ENCODE data around the gene NPTN.
A peak's percentile ranks its signal among the peaks of the same experiment; 100 is the strongest.
"Not testable (repeated sequence)": the region's sequence is repeated elsewhere in the genome, so short reads cannot be mapped to it uniquely, and the experiment has no call there.

The NPTN gene

DNA sequence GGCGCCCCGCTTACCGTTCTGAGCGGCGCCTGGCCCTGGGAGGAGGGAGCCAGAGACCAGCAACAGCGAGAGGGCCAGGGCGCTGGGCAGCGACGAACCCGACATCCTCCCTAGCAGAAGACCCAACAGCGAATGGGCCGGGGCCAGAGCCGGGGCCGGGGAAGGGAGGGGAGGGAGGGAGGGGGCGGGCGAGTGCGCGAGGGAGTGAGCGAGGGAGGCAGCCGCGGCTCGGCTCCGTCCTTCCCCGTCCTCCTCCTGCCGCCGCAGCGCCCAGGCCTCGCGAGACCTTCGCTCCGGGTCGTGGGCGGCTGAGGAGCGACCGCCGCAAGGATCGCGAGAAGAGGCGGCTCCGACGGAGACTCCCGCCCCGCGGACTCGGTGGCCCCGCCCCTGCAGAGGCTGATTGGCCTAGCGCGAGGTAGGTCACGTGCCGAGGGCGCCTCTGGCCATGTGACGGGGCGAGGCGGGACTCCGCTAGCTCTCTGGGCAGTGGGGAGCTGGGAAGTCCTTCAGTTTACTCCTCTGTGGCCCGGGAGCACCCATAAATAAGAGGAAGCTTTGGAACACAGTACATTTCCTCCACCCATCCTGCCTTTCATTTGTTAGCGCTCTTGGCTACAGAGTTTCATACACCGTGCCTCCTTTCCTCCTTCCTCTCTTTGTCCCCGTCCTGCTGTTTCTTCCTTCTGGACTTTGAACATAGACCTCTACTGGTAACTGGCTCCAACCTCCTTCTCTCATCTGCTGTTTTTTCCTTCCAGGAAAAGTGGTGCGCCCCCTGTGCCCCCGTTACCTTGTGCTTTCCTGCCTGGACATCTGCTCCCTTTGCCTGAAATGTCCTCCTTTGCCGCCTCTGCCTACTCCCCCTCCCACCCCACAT, at the start of gene NPTN:
NPTN (minus strand) TSS at position 279 of the 880 bp plus-strand sequence; CDS start at position 105, 174 bp downstream.
- DNase-seq (ENCODE audit: low spot score), result peak; percentile 97

DNA sequence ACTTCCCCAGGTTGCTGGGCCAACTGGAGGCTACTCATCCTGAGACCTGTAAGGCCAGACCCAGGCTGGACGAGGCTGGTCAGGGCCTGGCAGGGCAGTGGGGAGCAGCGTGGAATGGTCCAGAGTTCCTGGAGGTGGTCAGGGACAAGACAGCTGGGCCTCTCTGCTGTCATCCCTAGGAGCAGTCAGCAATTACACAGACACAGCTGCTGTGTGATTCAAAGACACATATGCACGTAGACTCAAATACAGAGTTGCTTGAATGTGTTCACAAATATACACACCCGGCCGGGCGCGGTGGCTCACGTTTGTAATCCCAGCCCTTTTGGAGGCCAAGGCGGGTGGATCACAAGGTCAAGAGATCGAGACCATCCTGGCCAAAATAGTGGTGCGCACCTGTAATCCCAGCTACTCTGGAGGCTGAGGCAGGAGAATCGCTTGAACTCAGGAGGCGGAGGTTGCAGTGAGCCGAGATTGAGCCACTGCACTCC, 49.5 kb upstream of the NPTN start:
- DNase-seq (ENCODE audit: low spot score), result no peak

DNA sequence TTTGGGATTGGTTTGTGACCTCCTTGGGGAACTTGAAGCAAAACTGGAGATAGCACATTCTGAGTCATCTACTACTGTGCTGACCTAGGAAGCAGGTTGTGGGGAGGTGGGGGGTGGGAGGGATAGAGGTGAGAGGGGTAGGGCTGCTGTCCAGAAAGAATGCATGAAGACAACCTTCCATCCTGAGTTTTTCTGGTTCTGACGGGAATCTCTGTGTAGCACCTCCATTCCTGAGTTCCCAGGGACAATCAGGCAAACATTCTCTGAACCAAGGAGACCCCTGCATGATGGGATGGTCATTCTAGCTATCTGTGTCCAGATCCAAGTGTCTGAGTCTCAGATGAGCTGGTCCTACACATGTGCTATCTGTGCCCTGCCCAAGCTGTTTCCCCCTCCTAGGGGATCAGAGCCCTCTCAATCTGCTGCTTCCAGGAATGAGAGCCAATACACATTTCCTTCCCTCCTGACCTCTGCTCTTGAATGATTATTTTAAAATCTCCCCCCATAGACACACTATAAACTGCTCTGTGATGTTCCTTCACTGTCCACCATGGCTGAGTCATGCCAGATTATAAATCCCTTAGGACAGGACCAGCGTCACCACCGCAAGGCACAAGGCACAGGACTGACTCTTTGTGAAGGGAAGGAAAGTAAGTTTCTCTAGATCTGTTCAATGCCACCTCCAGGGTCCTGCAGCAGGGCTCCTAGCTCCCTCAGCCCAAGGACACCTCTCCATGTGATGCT, 48.8 kb upstream of the NPTN start:
- no peak for DNase-seq (ENCODE audit: low spot score)

DNA sequence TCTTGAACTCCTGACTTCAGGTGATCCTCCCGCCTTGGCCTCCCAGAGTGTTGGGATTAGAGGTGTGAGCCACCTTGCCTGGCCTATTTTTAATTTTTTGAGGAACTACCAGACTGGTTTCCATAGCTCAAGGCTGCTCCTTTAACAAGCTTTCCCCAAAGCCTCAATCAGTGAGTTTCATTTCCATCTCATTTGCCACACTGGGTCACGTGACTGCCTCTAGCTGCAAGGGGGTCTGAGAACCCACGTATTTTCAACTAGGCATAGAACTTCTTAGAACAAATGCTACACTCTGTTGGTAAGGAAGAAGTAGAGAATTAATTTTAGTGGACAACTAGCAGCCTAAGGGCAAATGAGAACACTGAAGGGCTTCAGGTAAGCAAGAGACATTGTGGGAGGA, 47.9 kb upstream of the NPTN start:
- DNase-seq (ENCODE audit: low spot score), result no peak

- no peak for DNase-seq (ENCODE audit: low spot score)
These were observed 47.4 kb upstream of the NPTN start for GRCh38 chr15:73680549-73680948.

DNA sequence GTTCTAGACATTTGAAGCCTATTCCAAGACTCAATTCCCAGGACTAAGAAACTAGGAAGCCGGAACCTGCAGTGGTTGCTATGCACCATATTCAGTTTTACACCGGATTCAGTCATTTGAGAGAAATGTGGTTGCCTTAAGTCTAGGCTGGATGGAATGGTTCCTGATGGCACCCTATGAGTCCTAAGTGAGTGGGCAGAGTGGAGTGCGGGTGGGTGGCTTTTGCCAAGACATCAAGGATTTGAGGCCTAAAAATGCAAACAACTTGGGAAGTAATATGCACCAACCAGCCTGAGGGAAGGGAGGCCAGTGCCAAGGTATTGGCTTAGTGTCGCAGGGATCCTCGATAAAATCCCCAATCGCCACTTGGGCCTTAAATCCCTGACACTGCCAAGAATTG, 46.8 kb upstream of the NPTN start:
- DNase-seq (ENCODE audit: low spot score), result no peak

DNA sequence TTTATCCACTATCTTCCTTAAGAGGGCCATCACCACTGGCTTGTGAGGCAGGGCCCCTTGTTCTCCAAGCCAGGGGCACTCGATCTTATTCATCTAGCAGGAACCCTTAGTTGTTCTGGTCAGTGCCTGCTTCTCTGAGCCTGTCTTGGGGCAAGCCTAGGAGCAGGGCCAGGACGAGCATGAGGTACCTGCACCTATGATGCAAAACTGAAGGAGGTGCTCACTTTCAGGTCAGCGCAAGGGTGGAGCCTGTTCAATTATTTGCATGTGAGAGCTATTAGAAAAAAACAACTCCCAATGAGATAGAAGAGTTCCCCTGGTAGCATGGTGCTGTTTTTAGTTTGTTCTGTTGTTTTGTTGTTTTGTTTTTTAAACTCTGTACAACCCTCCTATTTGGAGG, 46.0 kb upstream of the NPTN start:
- no peak for DNase-seq (ENCODE audit: low spot score)

GRCh38 chr15:73678498-73678897, 45.3 kb upstream of the NPTN start:
- DNase-seq (ENCODE audit: low spot score), result no peak

- DNase-seq (ENCODE audit: low spot score), result no peak
These were observed 44.5 kb upstream of the NPTN start for GRCh38 chr15:73677733-73678132.

- DNase-seq (ENCODE audit: low spot score), result peak; percentile 56
These were observed 44.0 kb upstream of the NPTN start for GRCh38 chr15:73677146-73677607.

DNA sequence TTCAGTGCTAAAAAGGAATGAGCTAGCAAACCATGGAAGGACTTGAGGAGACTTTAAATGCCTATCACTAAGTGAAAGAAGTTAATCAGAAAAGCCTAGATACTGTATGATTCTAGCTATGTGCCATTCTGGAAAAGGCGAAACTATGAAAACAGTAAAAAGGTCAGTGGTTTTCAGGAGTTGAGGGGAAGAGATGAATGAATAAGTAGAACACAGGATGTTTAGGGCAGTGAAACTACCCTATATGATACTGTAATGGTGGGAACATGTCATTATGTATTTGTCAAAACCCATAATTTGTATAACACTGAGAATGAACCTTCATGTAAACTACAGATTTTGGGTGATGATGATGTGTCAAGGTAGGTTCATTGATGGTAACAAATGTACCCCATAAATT, 41.4 kb upstream of the NPTN start:
- no peak for DNase-seq (ENCODE audit: low spot score)

GRCh38 chr15:73660455-73660854, 27.3 kb upstream of the NPTN start:
- DNase-seq (ENCODE audit: low spot score), result no peak

GRCh38 chr15:73658645-73659044, 25.5 kb upstream of the NPTN start:
- no peak for DNase-seq (ENCODE audit: low spot score)

DNA sequence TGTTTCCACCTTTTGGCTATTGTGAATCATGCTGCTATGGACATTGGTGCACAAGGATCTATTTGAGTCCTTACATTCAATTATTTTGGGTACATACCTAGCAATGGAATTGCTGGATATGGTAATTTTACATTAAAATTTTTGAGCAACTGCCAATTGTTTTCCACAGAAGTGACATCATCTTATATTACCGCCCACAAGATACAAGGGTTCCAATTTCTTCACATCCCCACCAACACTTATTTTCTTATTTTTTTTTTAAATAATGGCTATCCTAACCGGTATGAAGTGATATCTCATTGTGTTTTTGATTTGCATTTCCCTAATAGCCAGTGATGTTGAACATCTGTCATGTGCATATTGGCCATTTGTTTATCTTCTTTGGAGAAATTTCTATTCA, 22.5 kb upstream of the NPTN start:
- DNase-seq (ENCODE audit: low spot score), result no peak

DNA sequence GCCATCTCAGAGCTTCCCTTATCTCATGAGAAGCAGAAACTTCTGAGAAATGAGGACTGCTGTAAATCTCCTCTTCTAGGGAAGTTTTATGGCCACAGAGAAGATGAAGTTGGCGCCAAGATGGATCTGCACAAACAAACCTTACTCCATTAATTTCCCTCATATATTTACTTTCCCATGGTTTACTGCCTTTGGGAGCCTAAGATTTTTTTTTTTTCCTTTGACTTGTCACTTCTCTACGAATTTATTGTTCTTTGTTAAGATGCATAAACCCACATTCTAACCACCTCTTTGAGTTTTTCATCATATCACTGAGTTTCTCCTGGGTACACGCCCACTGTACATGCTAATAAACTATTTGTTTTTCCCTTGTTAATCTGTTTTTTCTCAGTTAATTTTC, 21.5 kb upstream of the NPTN start:
- DNase-seq (ENCODE audit: low spot score), result no peak

DNA sequence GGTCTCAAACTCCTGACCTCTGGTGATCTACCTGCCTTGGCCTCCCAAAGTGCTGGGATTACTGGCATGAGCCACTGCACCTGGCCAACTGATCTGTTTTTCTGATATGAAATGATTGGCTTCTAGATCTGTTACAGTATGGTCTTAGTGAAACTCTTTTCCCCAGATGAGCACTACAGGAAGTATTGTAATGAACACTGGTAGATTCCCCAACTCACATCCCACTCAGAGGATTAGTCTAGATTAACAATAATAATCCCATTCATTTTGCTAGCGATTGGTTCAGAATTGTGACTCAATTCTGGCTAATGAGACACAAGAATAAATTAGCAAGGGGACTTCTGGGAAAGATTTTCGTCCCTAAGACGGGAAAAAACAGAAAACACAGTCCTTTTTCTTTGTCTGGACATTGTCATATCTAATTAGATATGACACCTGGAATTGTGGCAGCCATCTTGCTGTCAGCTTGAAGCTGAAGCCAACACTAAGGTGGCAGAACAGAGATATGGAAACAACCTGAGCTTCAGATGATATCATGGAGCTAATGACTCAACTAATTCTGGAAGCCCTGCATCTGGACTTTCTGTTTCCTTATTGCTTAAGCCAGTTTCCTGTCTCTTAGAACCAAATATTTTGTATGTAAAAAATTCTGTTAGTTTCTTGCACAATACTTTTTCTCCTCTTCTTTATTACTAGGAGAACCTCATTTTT, 17.4 kb upstream of the NPTN start:
- no peak for DNase-seq (ENCODE audit: low spot score)

GRCh38 chr15:73648014-73648295, 14.8 kb upstream of the NPTN start:
- DNase-seq (ENCODE audit: low spot score), result no peak

- no peak for DNase-seq (ENCODE audit: low spot score)
These were observed 14.2 kb upstream of the NPTN start for GRCh38 chr15:73647259-73648013.

- DNase-seq (ENCODE audit: low spot score), result not testable (repeated sequence)
These were observed 6.3 kb upstream of the NPTN start for GRCh38 chr15:73639464-73639863.

- DNase-seq (ENCODE audit: low spot score), result no peak
These were observed 4.3 kb upstream of the NPTN start for GRCh38 chr15:73637527-73637926.

DNA sequence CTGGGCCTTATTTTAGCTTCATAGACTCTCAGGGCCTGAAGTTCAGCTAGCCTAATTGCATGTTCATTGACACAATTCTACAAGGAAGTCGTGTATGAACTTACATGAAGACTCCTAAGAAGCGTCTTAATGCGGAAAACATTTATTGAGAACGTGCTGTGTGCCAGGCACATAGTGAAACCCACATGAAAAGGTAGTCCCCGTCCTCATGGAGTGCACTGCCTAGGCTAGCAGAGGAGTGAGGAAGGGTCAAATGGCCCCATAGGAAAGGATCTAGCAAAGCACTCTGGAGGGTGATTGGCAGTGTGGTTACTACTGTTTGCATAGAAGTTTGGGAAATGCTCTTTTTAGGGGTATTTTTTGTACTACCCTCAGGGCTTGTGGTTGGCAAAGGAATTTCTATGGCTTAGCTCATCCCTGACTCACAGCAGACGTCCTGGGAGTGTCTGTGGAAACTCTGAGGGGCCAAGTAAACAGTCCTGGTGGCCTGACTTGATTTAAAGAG, 854 bp upstream of the NPTN start:
- no peak for DNase-seq (ENCODE audit: low spot score)

DNA sequence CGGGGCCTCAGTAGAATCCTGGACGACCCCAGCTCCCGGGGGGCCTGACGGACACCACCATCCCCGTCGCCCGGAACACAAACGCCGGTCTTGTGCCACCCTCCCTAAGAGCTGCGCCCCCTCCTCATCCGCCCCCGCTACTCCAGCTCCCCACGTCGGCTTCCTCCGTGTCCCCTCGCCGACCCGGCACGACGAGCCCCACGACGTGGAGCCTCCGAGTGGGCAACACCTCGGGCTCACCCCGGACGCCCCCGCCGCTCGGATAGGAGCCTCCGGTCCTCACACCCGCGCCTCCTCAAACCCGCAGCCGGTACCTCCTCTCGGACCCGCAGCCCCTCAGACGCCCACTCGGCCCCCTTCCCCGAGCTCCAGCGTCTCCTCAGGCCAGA, 525 bp downstream of the NPTN start:
- DNase-seq (ENCODE audit: low spot score), result no peak
